ENCODE results near the gene PLD1. TPM values are rescaled to one million over a fixed set of nuclear protein-coding genes. Genes with fewer than 3 reads are reported as not detected.
A peak's percentile ranks its signal among the peaks of the same experiment; 100 is the strongest.
"Not testable (repeated sequence)": the region's sequence is repeated elsewhere in the genome, so short reads cannot be mapped to it uniquely, and the experiment has no call there.

Gene PLD1
- total RNA-seq, 4 donors from 2014 or later: 15.3 to 55.9 (median 45.4) TPM

- Histone ChIP-seq H3K36me3 (no peaks in the 10 kb centered on the region), H3K4me1 (peaks cover 0 to 37% (median 6%) of the 10 kb centered on the region in 4 donors), H3K27ac (no peak overlapping the region), H3K27me3 (no peaks in the 10 kb centered on the region), H3K9me3 (no peaks in the 10 kb centered on the region), H3K4me3 (no peak overlapping the region)
- TF ChIP-seq POLR2A (IDR thresholded peaks at IDR 0.05) (no peak), EP300 (IDR thresholded peaks at IDR 0.05) (no peak), CTCF (IDR thresholded peaks at IDR 0.05) (no peak)
- no peak for DNase-seq (ENCODE audit: low spot score in 2 of 2)
- WGBS, 2 donors: 81 to 84% methylated on average over 2 of the region's 2 CpGs
These were observed 58.0 kb downstream of the PLD1 start for GRCh38 chr3:171752329-171752728.

- TF ChIP-seq EP300 (IDR thresholded peaks at IDR 0.05): no peak
- no peak for TF ChIP-seq CTCF (IDR thresholded peaks at IDR 0.05)
- TF ChIP-seq POLR2A (IDR thresholded peaks at IDR 0.05): no peak
- Histone ChIP-seq H3K4me1 (peaks cover 0 to 27% (median 6%) of the 10 kb centered on the region in 4 donors), H3K27ac (no peak overlapping the region), H3K27me3 (no peaks in the 10 kb centered on the region), H3K9me3 (no peaks in the 10 kb centered on the region), H3K36me3 (no peaks in the 10 kb centered on the region), H3K4me3 (no peak overlapping the region)
- 70% methylated on average over 1 of the region's 1 CpG for WGBS, 2 donors
- DNase-seq (ENCODE audit: low spot score in 2 of 2): no peak
These were observed 61.2 kb downstream of the PLD1 start for GRCh38 chr3:171749124-171749523.

GRCh38 chr3:171748064-171748924 lies 62.0 kb downstream of the PLD1 start:
- DNase-seq (ENCODE audit: low spot score in 2 of 2): no peak
- H3K36me3 ChIP-seq: no peaks in the 10 kb centered on the region
- 52 to 58% methylated on average over 7 of the region's 7 CpGs for WGBS, 2 donors
- no peaks in the 10 kb centered on the region for H3K27me3 ChIP-seq
- TF ChIP-seq POLR2A (IDR thresholded peaks at IDR 0.05): no peak
- peak in 1 of 2 donors; percentile 40 for TF ChIP-seq EP300 (IDR thresholded peaks at IDR 0.05)
- TF ChIP-seq CTCF (IDR thresholded peaks at IDR 0.05): no peak
- no peaks in the 10 kb centered on the region for H3K9me3 ChIP-seq
- H3K4me3 ChIP-seq: no peak overlapping the region
- H3K27ac ChIP-seq: peak overlapping the region in 2 of 4 donors; percentile 18 to 45
- peaks cover 0 to 35% (median 4%) of the 10 kb centered on the region in 4 donors for H3K4me1 ChIP-seq

- DNase-seq (ENCODE audit: low spot score in 2 of 2): no peak
- H3K4me1 ChIP-seq: peaks cover 0 to 33% (median 2%) of the 10 kb centered on the region in 4 donors
- 44 to 51% methylated on average over 2 of the region's 2 CpGs for WGBS, 2 donors
- no peaks in the 10 kb centered on the region for H3K9me3 ChIP-seq
- no peaks in the 10 kb centered on the region for H3K36me3 ChIP-seq
- peak overlapping the region in 1 of 4 donors; percentile 45 for H3K27ac ChIP-seq
- H3K27me3 ChIP-seq: no peaks in the 10 kb centered on the region
- no peak overlapping the region for H3K4me3 ChIP-seq
- no peak for TF ChIP-seq EP300 (IDR thresholded peaks at IDR 0.05)
- no peak for TF ChIP-seq POLR2A (IDR thresholded peaks at IDR 0.05)
- no peak for TF ChIP-seq CTCF (IDR thresholded peaks at IDR 0.05)
These were observed 62.9 kb downstream of the PLD1 start for GRCh38 chr3:171747223-171747920.

- not testable (repeated sequence) for H3K27me3 ChIP-seq; H3K36me3 ChIP-seq; H3K4me3 ChIP-seq; H3K27ac ChIP-seq; DNase-seq (ENCODE audit: low spot score in 2 of 2); H3K9me3 ChIP-seq
- peaks cover 0 to 33% (median 2%) of the 10 kb centered on the region in 4 donors for H3K4me1 ChIP-seq
- WGBS, 2 donors: 85 to 87% methylated on average over 10 to 11 of the region's 11 CpGs
These were observed 63.7 kb downstream of the PLD1 start for GRCh38 chr3:171746320-171747222.

All from tibial nerve (tissue), 4 donors.